ENCODE data around the gene ECI1.
A peak's percentile ranks its signal among the peaks of the same experiment; 100 is the strongest.
"Not testable (repeated sequence)": the region's sequence is repeated elsewhere in the genome, so short reads cannot be mapped to it uniquely, and the experiment has no call there.

The ECI1 gene

GRCh38 chr16:2278956-2279800 is 27.8 kb upstream of the ECI1 start:
- DNase-seq, result no peak

- DNase-seq, result no peak
Observed at GRCh38 chr16:2278272-2278608, 26.9 kb upstream of the ECI1 start.

GRCh38 chr16:2277466-2278271 is 26.3 kb upstream of the ECI1 start:
- DNase-seq, result no peak

GRCh38 chr16:2276368-2277195 is 25.2 kb upstream of the ECI1 start:
- no peak for DNase-seq

- DNase-seq, result no peak
Observed at GRCh38 chr16:2275476-2276367, 24.3 kb upstream of the ECI1 start.

- DNase-seq, result no peak
Observed at GRCh38 chr16:2273931-2274330, 22.5 kb upstream of the ECI1 start.

GRCh38 chr16:2273484-2273883 is 22.1 kb upstream of the ECI1 start:
- DNase-seq, result no peak

- DNase-seq, result no peak
Observed at GRCh38 chr16:2271848-2272461, 20.6 kb upstream of the ECI1 start.

GRCh38 chr16:2270588-2271470 is 19.4 kb upstream of the ECI1 start:
- no peak for DNase-seq

GRCh38 chr16:2270070-2270462 is 18.7 kb upstream of the ECI1 start:
- no peak for DNase-seq

GRCh38 chr16:2267913-2268666 is 16.7 kb upstream of the ECI1 start, which contains the start of gene RNPS1:
Gene RNPS1 (minus strand): TSS chr16:2268126. CDS start chr16:2264643, 3,483 bp downstream.
- DNase-seq, result peak; percentile 87

- not testable (repeated sequence) for DNase-seq
Observed at GRCh38 chr16:2267505-2267912, 16.1 kb upstream of the ECI1 start.

- DNase-seq, result not testable (repeated sequence)
Observed at GRCh38 chr16:2266887-2267286, 15.5 kb upstream of the ECI1 start.

GRCh38 chr16:2263026-2263425 is 11.6 kb upstream of the ECI1 start:
- not testable (repeated sequence) for DNase-seq

- DNase-seq, result no peak
Observed at GRCh38 chr16:2260250-2260649, 8.9 kb upstream of the ECI1 start.

GRCh38 chr16:2258530-2258929 is 7.1 kb upstream of the ECI1 start:
- not testable (repeated sequence) for DNase-seq

- no peak for DNase-seq
Observed at GRCh38 chr16:2257726-2258125, 6.3 kb upstream of the ECI1 start.

- no peak for DNase-seq
Observed at GRCh38 chr16:2256531-2257140, 5.2 kb upstream of the ECI1 start.

GRCh38 chr16:2253293-2253692 is 1.9 kb upstream of the ECI1 start:
- DNase-seq, result no peak

Data from DMS153 (cell line).